NB4 (cell line): Measurements from ENCODE around the gene CTF1.

Experiments used
- DNase-seq: peaks from one replicate; pipeline ENCODE4 v3.0.0; 2010; ENCODE audit warnings: low read depth
- H3K4me3 ChIP-seq: one replicate; pipeline ENCODE4 v1.5.1; 2011; ENCODE audit warnings: mild to moderate bottlenecking, low read depth, low read length, moderate library complexity
- MYC ChIP-seq: IDR thresholded peaks from 2 replicates; pipeline ENCODE4 v1.6.1; 2011; ENCODE audit warnings: low read depth, low read length
- POLR2A ChIP-seq: IDR thresholded peaks from 2 replicates; pipeline ENCODE4 v1.6.1; 2011; ENCODE audit warnings: mild to moderate bottlenecking; ENCODE audit not compliant: insufficient read length; ENCODE audit errors: extremely low read depth
- TF ChIP-seq, protein P1 (sequence below): IDR thresholded peaks from 2 replicates; pipeline ENCODE4 v1.6.1; 2011; ENCODE audit warnings: low read depth, low read length
- TF ChIP-seq, protein P2 (sequence below): IDR thresholded peaks from one replicate; pipeline ENCODE4 v1.5.1; 2012; ENCODE audit warnings: low read depth, low read length

The CTF1 gene

DNA sequence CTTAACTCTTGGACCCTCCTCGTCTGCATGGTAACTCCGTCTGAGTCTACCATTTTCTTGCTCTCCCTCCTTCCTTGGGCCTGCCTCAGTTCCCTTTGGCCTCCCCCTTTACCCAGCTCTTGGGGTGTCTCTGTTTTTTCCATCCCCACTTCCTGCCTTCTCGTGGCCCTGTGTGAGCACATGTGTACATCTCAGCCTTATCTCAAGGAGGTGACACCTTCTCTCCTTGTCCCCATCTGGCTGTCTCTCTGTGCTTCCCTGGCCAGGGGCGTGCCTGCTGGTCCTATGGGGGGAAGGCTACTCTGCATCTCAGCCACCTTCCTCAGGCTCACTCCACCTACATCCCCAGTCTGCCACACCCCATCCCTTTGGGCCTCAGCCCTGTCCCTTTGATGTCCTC lies 6.6 kb downstream of the CTF1 start:
- peak overlapping the region; percentile 32 for H3K4me3 ChIP-seq
- TF ChIP-seq MYC (0 out of 2 replicates have a peak, but pooled peaks have one; percentile 26), POLR2A (no peak)
- TF ChIP-seq, protein P1, sequence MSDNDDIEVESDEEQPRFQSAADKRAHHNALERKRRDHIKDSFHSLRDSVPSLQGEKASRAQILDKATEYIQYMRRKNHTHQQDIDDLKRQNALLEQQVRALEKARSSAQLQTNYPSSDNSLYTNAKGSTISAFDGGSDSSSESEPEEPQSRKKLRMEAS, result peak; percentile 45; the same call in 1 of the 2 replicates
- TF ChIP-seq, protein P2, sequence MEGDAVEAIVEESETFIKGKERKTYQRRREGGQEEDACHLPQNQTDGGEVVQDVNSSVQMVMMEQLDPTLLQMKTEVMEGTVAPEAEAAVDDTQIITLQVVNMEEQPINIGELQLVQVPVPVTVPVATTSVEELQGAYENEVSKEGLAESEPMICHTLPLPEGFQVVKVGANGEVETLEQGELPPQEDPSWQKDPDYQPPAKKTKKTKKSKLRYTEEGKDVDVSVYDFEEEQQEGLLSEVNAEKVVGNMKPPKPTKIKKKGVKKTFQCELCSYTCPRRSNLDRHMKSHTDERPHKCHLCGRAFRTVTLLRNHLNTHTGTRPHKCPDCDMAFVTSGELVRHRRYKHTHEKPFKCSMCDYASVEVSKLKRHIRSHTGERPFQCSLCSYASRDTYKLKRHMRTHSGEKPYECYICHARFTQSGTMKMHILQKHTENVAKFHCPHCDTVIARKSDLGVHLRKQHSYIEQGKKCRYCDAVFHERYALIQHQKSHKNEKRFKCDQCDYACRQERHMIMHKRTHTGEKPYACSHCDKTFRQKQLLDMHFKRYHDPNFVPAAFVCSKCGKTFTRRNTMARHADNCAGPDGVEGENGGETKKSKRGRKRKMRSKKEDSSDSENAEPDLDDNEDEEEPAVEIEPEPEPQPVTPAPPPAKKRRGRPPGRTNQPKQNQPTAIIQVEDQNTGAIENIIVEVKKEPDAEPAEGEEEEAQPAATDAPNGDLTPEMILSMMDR, result no peak
- DNase-seq, result peak; percentile 47

- H3K4me3 ChIP-seq, result peak overlapping the region; percentile 32
- peak; percentile 96 for DNase-seq
- TF ChIP-seq MYC, result 0 out of 2 replicates have a peak, but pooled peaks have one; percentile 21
- peak; percentile 42 for TF ChIP-seq POLR2A
- TF ChIP-seq, protein P2, result no peak
- TF ChIP-seq, protein P1, result peak; percentile 48
These were observed 7.2 kb downstream of the CTF1 start for GRCh38 chr16:30903596-30903995.

DNA sequence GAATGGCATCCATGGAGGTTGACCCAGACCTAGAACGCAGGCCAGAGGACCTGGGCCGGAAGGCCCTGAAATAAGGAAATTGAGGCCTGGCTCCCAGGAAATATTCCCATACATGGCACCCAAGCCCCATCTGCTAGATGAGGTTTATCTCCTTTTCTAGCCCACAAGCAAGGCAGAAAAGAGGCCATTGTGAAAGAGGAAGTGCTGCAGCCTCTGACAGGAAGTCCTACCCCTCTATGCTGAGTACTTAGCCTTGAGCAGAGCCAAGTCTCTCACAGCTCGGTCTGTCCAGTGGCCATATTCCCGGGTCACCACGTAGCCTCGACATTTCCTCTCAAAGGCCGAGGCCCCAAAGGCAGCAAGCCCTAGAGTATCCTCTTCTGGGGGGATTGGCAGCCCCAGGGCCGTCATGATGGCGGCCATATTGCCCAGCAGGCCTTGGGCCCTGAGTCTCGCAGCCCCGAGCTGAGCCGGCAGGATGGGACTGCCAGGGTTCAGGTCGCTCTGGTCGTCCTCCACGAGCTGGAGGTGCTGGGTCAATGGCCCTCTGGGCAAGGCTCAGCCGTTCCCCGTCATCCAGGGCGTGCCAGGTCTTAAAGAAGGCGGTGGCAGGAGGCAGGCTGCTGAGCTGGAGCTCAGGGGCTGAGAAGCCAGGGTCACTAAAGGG lies 7.8 kb downstream of the CTF1 start:
- TF ChIP-seq, protein P1, result no peak
- TF ChIP-seq POLR2A (no peak), MYC (no peak)
- TF ChIP-seq, protein P2, result no peak
- H3K4me3 ChIP-seq, result peak overlapping the region; percentile 32
- DNase-seq, result peak; percentile 75

DNA sequence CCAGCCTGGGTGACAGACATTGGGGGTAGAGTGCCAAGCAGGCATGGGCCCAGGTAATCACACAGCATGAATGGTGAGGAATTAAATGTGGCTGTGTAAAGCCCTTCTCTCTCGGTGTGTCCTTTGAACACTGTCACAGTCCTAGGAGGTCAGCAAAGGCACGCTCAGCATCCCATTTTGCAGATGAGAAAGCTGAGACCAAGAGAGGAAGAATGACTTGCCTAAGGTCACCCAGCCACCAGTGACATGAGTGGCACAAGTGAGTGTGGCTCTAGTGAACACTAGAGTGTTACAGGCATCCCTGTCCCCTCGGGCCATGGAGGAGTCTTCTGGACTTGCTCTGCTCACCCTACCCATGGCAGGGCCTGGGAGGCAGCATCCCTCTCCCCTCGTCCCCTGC lies 10.7 kb downstream of the CTF1 start:
- no peak for TF ChIP-seq POLR2A
- DNase-seq, result no peak
- H3K4me3 ChIP-seq, result no peak overlapping the region

- H3K4me3 ChIP-seq, result no peak overlapping the region
- DNase-seq, result no peak
- TF ChIP-seq POLR2A, result no peak
- no peak for TF ChIP-seq MYC
- TF ChIP-seq, protein P2, result no peak
- TF ChIP-seq, protein P1, result no peak
These were observed 14.1 kb downstream of the CTF1 start for GRCh38 chr16:30910427-30911029.

DNA sequence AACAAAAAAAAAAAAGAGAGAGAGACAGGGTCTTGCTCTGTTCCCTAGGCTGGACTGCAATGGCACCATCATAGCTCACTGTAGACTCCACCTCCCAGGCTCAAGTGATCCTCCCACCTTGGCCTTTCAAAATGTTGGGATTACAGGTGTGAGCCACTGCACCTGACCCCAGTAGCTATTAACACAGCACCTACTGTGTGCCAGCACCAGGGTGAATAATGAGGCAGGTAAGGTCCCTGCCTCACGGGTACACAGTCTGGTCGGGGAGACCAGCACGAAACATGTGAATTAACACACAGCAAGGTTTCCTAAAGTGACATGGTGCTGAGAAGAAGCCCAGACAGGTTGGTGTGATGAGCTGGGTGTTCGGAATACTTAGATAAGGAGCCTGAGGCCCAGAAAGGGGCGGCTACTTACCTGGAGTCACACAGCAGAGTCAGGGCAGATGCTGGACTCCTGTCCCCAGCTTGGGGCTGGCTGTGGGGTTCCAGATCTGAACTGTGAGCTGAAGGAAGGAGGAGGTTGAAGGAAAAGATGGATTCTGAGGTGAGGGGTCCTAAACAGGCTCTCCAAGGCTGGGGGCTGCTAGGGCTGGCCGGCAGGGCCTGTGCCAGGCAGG lies 16.5 kb downstream of the CTF1 start:
- H3K4me3 ChIP-seq, result no peak overlapping the region
- DNase-seq, result no peak
- TF ChIP-seq, protein P2, result no peak
- no peak for TF ChIP-seq MYC
- no peak for TF ChIP-seq POLR2A
- TF ChIP-seq, protein P1, result no peak
